GM12878 (cell line): Measurements from ENCODE around the gene GRK5.

Experiments used
- CHD4 ChIP-seq: fragments of 200-600 bp; sonication (generic); IDR thresholded peaks from 2 replicates; pipeline ENCODE4 v1.6.1; 2016; ENCODE audit warnings: mild to moderate bottlenecking
- TCF12 ChIP-seq: IDR thresholded peaks from 2 replicates; pipeline ENCODE4 v1.6.1; 2011; ENCODE audit warnings: low read depth, mild to moderate bottlenecking, low read length
- TF ChIP-seq, protein P1 (sequence below), 3 experiments: IDR thresholded peaks in 2 of 3; conservative IDR thresholded peaks in 1 of 3; 2 replicates each; pipeline ENCODE4 v1.5.1; 2011; ENCODE audit warnings: low read depth in 3 of 3, low read length in 3 of 3, mild to moderate bottlenecking in 3 of 3, control low read depth in 2 of 3, moderate library complexity in 2 of 3, inconsistent platforms in 1 of 3, mixed read lengths in 1 of 3; ENCODE audit not compliant: control insufficient read depth in 2 of 3, insufficient read depth in 1 of 3; ENCODE audit errors: extremely low read depth in 1 of 3
- TF ChIP-seq, protein P2 (sequence below): IDR thresholded peaks from 2 replicates; pipeline ENCODE4 v1.6.1; 2012; ENCODE audit warnings: low read length, inconsistent platforms

DNA sequence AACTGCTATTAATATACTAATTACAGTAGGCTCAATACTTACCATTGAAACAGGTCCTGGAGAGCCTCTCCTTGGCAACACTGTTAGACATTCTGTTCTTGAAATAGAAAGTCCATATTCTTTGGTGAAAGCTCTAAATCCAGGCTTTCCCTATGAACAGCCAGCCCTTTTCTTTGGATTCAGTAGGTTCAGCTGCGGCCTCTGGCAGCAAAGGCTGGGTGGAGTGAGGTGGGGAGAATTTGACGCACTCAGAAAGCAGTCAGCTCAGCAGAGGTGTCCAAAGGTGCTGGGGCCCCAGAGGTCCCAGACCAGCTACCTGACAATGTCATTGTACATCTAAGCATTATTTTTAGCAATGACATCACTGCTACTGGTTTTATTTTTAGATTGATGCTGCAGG, 146.1 kb downstream of the GRK5 start:
- no peak for TF ChIP-seq TCF12
- TF ChIP-seq, protein P1, sequence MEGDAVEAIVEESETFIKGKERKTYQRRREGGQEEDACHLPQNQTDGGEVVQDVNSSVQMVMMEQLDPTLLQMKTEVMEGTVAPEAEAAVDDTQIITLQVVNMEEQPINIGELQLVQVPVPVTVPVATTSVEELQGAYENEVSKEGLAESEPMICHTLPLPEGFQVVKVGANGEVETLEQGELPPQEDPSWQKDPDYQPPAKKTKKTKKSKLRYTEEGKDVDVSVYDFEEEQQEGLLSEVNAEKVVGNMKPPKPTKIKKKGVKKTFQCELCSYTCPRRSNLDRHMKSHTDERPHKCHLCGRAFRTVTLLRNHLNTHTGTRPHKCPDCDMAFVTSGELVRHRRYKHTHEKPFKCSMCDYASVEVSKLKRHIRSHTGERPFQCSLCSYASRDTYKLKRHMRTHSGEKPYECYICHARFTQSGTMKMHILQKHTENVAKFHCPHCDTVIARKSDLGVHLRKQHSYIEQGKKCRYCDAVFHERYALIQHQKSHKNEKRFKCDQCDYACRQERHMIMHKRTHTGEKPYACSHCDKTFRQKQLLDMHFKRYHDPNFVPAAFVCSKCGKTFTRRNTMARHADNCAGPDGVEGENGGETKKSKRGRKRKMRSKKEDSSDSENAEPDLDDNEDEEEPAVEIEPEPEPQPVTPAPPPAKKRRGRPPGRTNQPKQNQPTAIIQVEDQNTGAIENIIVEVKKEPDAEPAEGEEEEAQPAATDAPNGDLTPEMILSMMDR (IDR thresholded peaks at IDR 0.05 in 2 of 3, conservative IDR thresholded peaks at IDR 0.05 in 1 of 3; ENCODE audit: control insufficient read depth in 2 of 3, extremely low read depth in 1 of 3, insufficient read depth in 1 of 3, low read depth in 3 of 3, low read length in 3 of 3) = no peak
- TF ChIP-seq, protein P2, sequence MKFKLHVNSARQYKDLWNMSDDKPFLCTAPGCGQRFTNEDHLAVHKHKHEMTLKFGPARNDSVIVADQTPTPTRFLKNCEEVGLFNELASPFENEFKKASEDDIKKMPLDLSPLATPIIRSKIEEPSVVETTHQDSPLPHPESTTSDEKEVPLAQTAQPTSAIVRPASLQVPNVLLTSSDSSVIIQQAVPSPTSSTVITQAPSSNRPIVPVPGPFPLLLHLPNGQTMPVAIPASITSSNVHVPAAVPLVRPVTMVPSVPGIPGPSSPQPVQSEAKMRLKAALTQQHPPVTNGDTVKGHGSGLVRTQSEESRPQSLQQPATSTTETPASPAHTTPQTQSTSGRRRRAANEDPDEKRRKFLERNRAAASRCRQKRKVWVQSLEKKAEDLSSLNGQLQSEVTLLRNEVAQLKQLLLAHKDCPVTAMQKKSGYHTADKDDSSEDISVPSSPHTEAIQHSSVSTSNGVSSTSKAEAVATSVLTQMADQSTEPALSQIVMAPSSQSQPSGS = no peak
- no peak for TF ChIP-seq CHD4
